Left lobe of liver (tissue), 1 donor: ENCODE measurements around the gene CLN5. TPM values are rescaled to one million over a fixed set of nuclear protein-coding genes. Genes with fewer than 3 reads are reported as not detected.

Source experiments
- total RNA-seq: library from RNA; stranded (reverse); gene quantifications from one replicate; pipeline ENCODE4 v1.2.1, GENCODE V29; 2021
- donor health status: DM: no; HTN: yes; CAD: no.

CLN5 gene
- total RNA-seq, 1 donor from 2014 or later = 24.2 TPM

Other genes starting within 250 kb of the CLN5 start
- 3.7 TPM for gene KCTD12, start 105.7 kb upstream of the CLN5 start, total RNA-seq
- not detected for gene ACOD1, start 43.6 kb upstream of the CLN5 start, total RNA-seq
- 14.3 TPM for gene FBXL3, start 35.1 kb downstream of the CLN5 start, total RNA-seq